GM06990 (cell line): ENCODE data around the gene HEXIM1.

Experiments
- DNase-seq: peaks from one replicate; pipeline ENCODE4 v3.0.0-alpha.2; 2011; ENCODE audit not compliant: insufficient read length; ENCODE audit errors: extremely low read depth
- H3K27me3 ChIP-seq: replicated peaks from 2 replicates; pipeline ENCODE4 v1.6.0; 2011; ENCODE audit warnings: low read length; ENCODE audit not compliant: control insufficient read depth, insufficient read depth
- H3K36me3 ChIP-seq: 2 replicates; pipeline ENCODE4 v1.5.1; 2011; ENCODE audit warnings: low read length; ENCODE audit not compliant: control insufficient read depth, insufficient read depth
- H3K4me3 ChIP-seq: replicated peaks from 2 replicates; pipeline ENCODE4 v1.5.1; 2011; ENCODE audit warnings: low read depth, mild to moderate bottlenecking, control low read depth, low read length
- TF ChIP-seq, protein P1 (sequence below): IDR thresholded peaks from 2 replicates; pipeline ENCODE4 v1.5.1; 2011; ENCODE audit warnings: low read length, control low read depth, mild to moderate bottlenecking, inconsistent platforms; ENCODE audit not compliant: insufficient read depth, poor library complexity, severe bottlenecking

HEXIM1 gene

DNA sequence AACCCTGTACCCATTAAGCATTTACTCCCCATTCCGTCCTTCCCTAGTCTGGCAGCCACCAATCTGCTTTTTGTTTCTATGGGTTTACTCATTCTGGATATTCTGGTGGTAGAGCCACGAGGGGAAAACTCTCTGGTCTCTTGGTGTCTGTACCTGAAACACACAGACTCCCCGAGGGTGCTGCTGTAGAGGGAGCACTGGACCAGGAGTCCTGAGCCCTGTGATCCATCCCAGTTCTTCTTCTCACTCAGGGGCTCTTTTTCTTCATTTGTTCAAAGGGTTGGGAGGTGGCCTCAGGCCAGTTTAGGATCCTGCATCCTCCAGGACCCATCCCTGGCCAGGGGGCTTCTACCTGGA, 27.5 kb downstream of the HEXIM1 start:
- no peaks in the 10 kb centered on the region for H3K27me3 ChIP-seq
- no peak for DNase-seq
- no peak overlapping the region for H3K4me3 ChIP-seq
- TF ChIP-seq, protein P1, sequence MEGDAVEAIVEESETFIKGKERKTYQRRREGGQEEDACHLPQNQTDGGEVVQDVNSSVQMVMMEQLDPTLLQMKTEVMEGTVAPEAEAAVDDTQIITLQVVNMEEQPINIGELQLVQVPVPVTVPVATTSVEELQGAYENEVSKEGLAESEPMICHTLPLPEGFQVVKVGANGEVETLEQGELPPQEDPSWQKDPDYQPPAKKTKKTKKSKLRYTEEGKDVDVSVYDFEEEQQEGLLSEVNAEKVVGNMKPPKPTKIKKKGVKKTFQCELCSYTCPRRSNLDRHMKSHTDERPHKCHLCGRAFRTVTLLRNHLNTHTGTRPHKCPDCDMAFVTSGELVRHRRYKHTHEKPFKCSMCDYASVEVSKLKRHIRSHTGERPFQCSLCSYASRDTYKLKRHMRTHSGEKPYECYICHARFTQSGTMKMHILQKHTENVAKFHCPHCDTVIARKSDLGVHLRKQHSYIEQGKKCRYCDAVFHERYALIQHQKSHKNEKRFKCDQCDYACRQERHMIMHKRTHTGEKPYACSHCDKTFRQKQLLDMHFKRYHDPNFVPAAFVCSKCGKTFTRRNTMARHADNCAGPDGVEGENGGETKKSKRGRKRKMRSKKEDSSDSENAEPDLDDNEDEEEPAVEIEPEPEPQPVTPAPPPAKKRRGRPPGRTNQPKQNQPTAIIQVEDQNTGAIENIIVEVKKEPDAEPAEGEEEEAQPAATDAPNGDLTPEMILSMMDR, result no peak
- H3K36me3 ChIP-seq, result no peaks in the 10 kb centered on the region

GRCh38 chr17:45177563-45177962, 29.3 kb downstream of the HEXIM1 start:
- no peaks in the 10 kb centered on the region for H3K27me3 ChIP-seq
- no peak overlapping the region for H3K4me3 ChIP-seq
- no peak for DNase-seq
- TF ChIP-seq, protein P1, result no peak
- no peaks in the 10 kb centered on the region for H3K36me3 ChIP-seq

- DNase-seq, result no peak
- H3K27me3 ChIP-seq, result no peaks in the 10 kb centered on the region
- no peak overlapping the region for H3K4me3 ChIP-seq
- TF ChIP-seq, protein P1, result no peak
- no peaks in the 10 kb centered on the region for H3K36me3 ChIP-seq
These were observed 35.9 kb downstream of the HEXIM1 start for GRCh38 chr17:45184144-45184543.

- Histone ChIP-seq H3K27me3 (no peaks in the 10 kb centered on the region), H3K36me3 (no peaks in the 10 kb centered on the region), H3K4me3 (no peak overlapping the region)
- DNase-seq, result no peak
- TF ChIP-seq, protein P1, result no peak
These were observed 38.6 kb downstream of the HEXIM1 start for GRCh38 chr17:45186801-45187354.

DNA sequence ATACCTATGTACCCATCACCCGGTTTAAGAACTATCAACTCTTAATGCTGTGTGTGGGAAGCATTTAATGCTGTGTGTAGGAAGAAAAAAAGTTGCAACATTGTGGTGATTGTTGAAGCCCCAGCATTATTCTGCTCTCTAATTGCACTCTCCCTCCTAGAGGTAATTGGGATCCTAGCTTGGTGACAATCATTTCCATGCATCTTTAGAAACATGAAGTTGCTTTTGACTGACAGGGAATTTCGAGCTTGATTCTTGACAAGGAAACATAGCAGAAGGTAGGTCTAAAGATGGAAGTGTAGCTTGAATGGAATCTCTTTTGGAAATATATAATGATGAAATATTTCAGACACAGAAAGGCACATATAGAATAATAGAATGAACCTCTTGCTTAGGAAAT, 40.7 kb downstream of the HEXIM1 start:
- DNase-seq, result no peak
- no peak overlapping the region for H3K4me3 ChIP-seq
- no peaks in the 10 kb centered on the region for H3K27me3 ChIP-seq
- TF ChIP-seq, protein P1, result no peak
- no peaks in the 10 kb centered on the region for H3K36me3 ChIP-seq
